ENCODE results near the gene MMS22L.

- no peak for TF ChIP-seq CTCF (optimal IDR thresholded peaks at IDR 0.05 in 1 of 3, IDR thresholded peaks at IDR 0.05 in 1 of 3, conservative IDR thresholded peaks at IDR 0.05 in 1 of 3; ENCODE audit: extremely low read depth in 1 of 3, insufficient read depth in 2 of 3, low read length in 3 of 3)
- no peak for TF ChIP-seq EZH2 (IDR thresholded peaks at IDR 0.05; ENCODE audit: low read length)
Observed at GRCh38 chr6:97305414-97306066, 22.5 kb upstream of the MMS22L start.
